HG03558 (cell line): ENCODE results near the gene WDR20.

Experiments used
- ATAC-seq: cut with Tn5 transposase; IDR thresholded peaks from one replicate; pipeline ENCODE4 v1.9.1; 2021; ENCODE audit warnings: moderate number of reproducible peaks; ENCODE audit not compliant: unreplicated experiment; ENCODE audit errors: extremely low read depth

The WDR20 gene

DNA sequence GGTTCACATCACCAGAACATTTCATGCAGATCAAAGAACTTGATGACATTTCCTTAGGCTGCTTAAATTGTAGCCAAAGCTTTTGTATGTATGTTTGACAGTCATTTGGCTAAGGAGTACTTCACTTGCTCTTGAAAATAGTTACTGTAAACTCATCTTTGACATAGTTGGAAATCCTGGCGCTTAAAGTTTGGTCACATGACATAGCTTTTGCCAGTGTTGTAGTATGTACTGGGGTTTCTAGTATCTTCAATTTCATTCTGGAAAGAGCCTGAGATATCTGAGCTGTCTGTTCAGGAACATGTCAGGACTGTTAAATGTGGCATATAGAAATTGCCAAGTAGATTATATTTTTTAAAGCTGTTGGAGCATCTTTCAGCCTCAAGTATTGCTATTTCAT lies 55.7 kb downstream of the WDR20 start:
- no peak for ATAC-seq

DNA sequence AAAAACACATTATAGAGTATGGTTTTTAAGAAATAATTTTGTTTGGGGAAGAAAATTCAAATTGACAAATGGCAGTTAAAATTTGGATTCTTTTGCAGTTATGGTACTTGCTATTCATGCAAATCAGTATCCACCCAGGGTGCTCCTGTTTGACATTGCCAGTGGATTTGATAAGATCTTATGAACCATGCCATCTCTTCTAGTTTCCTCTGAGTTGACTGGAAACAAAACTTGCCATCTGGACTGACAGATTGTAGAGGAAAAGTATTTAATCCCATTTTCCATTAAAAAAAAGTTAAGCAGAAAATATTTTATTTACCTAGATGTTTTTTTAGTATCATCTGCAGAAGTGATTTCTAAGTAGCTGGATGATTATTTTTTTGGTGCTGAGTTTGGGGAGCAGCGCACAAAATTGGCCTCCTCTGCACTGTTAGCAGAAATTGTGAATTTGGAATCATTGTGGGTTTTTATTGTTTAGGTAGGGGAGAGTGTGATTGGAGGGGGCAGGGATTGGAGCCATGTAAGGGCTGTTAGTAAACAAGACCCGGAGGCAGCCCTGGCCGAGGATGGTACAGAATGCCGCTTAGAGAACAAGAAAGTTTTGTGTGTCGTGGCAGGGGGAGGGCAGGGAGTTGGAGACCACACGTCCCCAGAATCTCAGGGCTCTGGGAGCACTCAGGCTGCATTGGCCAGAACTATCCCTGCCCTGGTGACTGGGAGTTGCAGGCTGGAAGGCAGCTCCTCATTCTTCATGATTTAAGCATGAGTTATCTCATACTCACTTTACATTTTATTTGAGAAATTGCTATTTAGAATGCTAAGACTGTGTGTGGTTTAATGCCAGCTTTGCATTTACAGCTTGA lies 56.6 kb downstream of the WDR20 start:
- ATAC-seq = no peak

GRCh38 chr14:102196902-102197230 lies 57.2 kb downstream of the WDR20 start:
- ATAC-seq = no peak

DNA sequence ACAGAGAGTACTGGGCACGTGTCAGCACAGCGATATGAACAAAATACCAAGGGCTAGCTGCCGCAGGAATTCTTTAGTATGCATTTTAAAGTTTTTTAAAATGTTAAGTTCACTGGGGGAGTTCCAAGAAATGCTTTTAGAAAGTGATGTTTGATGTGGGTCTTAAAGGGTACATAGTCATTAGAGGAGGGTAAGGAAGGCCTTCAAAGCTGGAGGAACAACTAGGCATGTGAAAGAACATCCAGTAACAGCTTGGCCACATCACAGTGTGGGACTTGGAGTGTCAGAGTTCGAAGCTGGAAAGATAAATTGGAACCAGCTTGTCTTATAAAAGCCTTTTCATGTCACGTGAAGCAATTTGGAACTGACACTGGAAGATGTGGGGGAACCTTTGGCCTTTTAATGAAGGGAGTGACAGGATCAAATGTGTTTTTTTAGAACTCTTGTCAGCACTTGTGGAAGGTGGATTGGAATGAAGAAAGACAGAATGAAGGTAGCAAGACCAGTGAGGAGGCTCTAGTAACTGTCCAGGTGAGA lies 57.7 kb downstream of the WDR20 start:
- no peak for ATAC-seq

- no peak for ATAC-seq
Observed at GRCh38 chr14:102200690-102201352, 61.1 kb downstream of the WDR20 start.

- ATAC-seq = no peak
Observed at GRCh38 chr14:102201353-102201738, 61.6 kb downstream of the WDR20 start.

- ATAC-seq = no peak
Observed at GRCh38 chr14:102201776-102202175, 62.1 kb downstream of the WDR20 start.

DNA sequence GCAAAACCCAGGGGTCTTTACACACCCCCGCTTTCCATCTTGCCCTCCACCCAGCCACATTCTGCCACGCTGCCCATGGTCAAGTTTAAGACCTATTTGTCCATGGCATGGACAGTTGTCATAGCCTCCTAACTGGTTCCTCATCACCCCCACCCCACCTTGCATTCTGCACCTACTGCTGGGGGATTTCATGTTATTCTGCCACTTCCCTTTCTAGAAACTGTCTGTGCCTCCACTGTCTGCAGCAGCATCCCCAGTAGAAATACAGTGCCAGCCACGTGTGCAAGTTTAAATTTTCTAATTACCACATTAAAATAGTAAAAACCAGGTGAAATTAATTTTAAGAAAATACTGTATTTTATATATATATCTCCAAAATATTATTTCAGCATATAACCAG lies 63.2 kb downstream of the WDR20 start:
- no peak for ATAC-seq

GRCh38 chr14:102203382-102203781 lies 63.7 kb downstream of the WDR20 start:
- ATAC-seq = no peak

DNA sequence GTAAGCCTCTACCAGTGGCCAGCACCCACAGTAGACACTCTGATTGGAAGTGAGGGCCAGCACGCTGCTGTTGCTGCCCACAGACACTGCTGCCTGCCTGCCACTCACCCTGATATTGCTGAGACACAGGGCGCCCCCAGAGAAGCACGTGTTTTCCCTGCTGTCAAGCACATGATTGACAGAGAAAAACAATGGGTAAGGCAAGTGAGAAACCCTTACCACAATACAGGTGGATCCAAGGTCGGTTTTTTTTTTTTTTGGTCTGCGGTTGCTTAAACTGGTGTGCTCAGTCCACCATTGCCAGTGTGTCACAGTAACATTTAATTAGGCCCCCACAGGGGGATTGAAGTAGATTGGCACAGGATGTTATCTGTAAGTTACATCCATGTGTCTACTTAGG lies 65.9 kb downstream of the WDR20 start:
- ATAC-seq = no peak

DNA sequence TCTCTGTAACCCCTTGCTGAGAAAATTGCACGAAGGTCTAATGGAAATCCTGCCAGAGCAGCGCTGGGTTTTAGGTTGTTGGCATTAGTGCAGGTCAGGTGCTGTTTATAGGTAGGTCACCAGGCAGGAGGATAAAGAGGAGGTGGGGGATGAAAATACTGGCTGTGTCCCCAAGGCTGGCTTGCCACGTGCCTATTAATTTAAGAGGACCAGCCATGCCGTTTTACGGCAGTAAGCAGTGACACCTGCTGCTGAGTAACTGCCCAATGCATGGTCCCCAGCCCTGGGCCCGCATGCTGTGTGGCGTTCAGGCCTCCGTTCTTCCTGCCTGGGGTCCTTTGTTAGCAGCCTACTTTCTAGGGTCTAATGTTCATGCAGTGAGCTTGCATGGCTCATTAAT lies 67.2 kb downstream of the WDR20 start:
- ATAC-seq = no peak

DNA sequence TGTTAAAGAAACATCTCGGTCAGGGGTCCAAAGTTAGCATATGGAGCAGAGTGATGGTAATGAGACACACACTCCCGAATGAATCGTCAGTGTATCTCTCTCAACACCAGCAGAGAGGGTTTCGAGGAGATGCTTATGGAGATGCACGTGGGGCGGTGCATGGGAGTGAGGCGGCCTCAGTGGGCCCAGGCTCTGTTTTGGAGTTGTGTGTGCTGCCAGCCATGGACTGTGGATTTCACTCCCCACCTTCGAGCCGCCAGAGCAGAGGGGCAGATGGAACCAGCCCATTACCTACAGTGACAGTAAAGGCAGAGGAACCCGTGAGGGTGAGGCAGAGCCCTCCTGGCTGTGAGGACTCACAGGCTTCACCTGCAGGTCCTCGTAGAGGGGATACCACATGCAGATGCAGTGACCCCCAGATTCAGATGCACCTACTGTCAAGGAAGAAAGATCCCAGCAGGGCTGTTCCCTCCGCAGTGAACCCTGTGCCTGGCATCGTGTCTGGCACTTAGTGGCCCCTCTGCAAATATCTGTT lies 68.2 kb downstream of the WDR20 start:
- ATAC-seq = no peak

DNA sequence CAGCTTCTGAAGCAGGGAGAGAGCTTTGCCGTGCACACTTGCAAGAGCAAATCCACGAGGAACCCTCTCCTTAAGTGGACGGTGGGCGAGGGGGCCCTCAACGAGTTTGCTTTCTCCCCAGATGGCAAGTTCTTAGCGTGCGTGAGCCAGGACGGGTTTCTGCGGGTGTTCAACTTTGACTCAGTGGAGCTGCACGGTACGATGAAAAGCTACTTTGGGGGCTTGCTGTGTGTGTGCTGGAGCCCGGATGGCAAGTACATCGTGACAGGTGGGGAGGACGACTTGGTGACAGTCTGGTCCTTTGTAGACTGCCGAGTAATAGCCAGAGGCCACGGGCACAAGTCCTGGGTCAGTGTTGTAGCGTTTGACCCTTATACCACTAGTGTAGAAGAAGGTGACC lies 69.0 kb downstream of the WDR20 start:
- ATAC-seq = no peak

DNA sequence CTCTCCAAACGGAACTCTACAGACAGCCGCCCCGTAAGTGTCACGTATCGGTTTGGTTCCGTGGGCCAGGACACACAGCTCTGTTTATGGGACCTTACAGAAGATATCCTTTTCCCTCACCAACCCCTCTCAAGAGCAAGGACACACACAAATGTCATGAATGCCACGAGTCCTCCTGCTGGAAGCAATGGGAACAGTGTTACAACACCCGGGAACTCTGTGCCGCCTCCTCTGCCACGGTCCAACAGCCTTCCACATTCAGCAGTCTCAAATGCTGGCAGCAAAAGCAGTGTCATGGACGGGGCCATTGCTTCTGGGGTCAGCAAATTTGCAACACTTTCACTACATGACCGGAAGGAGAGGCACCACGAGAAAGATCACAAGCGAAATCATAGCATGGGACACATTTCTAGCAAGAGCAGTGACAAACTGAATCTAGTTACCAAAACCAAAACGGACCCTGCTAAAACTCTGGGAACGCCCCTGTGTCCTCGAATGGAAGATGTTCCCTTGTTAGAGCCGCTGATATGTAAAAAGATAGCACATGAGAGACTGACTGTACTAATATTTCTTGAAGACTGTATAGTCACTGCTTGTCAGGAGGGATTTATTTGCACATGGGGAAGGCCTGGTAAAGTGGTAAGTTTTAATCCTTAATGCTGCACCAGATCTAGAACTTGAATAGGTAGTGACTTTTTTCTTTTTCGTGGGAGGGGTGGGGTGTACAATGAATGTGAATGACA lies 69.7 kb downstream of the WDR20 start:
- ATAC-seq = no peak

DNA sequence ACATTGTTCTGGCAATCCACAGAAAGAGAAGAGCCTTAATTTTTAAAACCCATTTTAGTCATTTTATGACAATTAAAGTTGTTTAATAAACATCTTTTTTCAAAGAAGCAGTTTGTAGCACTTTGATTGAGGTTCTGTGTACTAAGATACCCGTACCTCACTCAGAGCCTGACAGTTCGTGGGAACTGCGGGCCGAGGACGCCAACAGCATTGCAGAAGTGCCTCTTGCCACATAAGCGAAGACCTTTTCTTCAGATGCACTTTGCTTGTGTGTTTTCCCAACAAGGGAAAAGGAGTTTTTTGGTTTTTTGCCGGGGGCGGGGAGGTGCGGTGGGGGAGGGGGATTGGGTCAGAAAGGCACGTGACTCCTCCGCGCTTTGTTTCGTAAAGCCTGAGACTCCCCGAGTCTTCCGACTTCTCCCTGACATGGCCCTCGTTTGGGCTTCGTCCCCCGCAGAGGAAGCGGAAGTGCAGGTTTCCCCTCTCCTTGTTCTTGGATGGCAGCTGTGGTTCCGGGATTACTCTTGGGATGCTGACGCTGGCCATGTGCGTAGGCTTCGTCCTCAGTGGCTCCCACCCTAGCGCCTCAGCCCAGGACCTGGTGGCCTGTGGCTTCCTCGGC lies 70.8 kb downstream of the WDR20 start:
- ATAC-seq = no peak

DNA sequence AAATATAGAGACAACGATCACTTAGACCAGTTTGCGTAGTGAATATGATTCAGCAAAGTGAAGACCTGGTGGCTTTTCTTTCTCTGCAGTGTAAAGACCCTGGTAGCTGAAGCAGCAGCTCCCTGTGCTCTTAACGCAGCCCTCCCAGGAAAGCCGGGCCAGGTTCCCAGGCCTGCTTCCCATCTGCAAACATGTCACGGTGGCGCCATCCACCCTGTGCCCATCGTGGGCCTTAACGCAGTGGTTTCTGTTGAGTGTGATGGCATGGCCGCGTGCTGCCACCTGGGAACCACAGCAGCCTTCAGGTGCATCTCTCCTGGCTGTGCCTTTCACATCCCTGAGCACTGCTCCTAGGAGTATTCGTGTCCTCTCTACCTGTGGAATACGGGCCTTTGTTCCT lies 71.5 kb downstream of the WDR20 start:
- ATAC-seq = no peak

- ATAC-seq = no peak
Observed at GRCh38 chr14:102212356-102212755, 72.7 kb downstream of the WDR20 start.

DNA sequence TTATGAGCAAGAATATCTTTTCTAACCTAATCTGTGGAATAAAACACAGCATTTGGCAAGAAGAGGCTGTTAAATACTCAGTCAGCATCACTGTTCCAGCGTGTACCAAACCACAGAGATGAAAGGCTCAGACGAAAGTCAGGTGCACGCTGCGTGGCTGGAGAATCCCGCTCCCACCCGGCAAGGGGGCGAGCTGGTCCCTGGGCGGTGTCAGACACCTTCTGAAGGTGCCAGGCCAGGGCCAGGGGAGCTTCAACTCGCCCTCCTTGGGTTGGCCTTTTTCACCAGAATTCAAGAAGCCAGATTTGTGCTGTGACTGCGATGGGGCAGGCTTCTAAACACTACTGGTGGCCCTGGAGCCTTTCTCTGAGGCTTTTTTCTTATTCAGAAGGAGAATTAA lies 73.1 kb downstream of the WDR20 start:
- no peak for ATAC-seq

DNA sequence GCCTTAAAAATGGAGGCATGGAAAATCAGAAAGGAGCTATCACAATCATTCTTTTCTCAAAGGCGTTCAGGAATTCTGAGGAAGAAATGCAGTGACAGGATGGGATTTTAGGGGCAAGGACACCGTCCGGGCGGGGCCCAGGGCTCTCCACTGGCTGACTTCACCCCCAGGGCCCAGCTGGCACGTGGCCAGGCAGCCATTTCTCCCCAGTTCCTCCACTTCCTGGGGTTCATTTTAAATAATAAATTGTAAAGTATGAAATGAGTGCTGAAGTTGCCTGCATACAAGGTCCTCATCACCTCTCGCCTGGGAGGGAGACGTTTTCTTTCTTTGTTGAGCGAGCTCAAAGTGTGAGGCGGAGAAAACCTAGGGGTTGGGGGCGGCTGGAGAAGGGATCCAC lies 73.8 kb downstream of the WDR20 start:
- no peak for ATAC-seq

DNA sequence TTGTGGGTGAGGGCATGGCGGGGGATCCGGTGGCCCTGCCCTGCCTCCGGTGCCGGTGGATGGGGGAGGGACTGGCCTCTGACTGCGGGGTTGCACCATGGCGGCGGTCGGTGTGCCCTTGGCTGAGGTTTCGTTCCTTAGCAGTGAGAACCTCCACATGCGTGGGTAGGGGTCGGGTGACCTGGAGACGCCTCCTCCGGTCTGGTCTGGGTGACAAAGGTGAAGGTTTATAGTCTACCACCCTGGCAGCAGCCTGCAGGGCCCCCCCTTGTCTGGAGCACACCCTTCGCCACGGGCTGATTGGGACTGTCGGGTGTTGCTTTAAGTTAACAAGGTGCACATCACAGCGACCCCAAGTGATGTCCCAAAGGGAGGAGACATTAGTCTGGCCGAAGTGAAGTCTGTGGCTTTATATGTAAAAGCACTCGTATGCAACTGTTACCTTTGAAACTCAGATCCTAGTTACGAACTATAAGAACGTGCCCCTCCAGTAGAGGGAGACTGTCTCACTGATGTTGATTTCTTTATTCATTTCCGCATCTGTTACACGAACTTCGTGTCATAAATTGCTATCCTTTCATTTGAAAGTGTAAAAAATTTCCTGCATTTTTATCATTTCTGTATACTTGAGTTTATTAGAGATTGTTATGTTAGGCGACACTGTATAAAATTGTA lies 74.4 kb downstream of the WDR20 start:
- no peak for ATAC-seq
